SK-N-SH (cell line): ENCODE data around the gene FRMD3. TPM values are rescaled to one million over a fixed set of nuclear protein-coding genes. Genes with fewer than 3 reads are reported as not detected.

ENCODE experiments used
- CHD2 ChIP-seq: fragments of 150-350 bp; IDR thresholded peaks from 2 replicates; pipeline ENCODE4 v1.6.1; 2018; ENCODE audit warnings: low read length; ENCODE audit not compliant: partially characterized antibody
- EP300 ChIP-seq, 2 experiments: IDR thresholded peaks; 2 replicates each; pipeline versions ENCODE4 v1.4.0 to v1.6.1; 2012; ENCODE audit warnings: borderline replicate concordance in 1 of 2, low read depth in 1 of 2, low read length in 1 of 2
- EZH2phosphoT487 ChIP-seq: fragments of 200-600 bp; sonication (generic); IDR thresholded peaks from 2 replicates; pipeline ENCODE4 v1.6.1; 2017; ENCODE audit warnings: low read depth, mixed run types, mild to moderate bottlenecking, antibody characterized with exemption, moderate library complexity, borderline replicate concordance
- FOSL2 ChIP-seq: IDR thresholded peaks from 2 replicates; pipeline ENCODE4 v1.4.0; 2012; ENCODE audit warnings: low read depth, mild to moderate bottlenecking, moderate library complexity, borderline replicate concordance
- FOXM1 ChIP-seq: IDR thresholded peaks from 2 replicates; pipeline ENCODE4 v1.4.0; 2012; ENCODE audit warnings: low read depth, mild to moderate bottlenecking
- GABPA ChIP-seq: IDR thresholded peaks from 2 replicates; pipeline ENCODE4 v1.4.0; 2012; ENCODE audit warnings: low read depth, mild to moderate bottlenecking
- GATA2 ChIP-seq: sonication (generic); formaldehyde crosslinking; IDR thresholded peaks from 2 replicates; pipeline ENCODE4 v1.5.0; 2020; ENCODE audit warnings: mild to moderate bottlenecking, missing genetic modification reagents
- JUND ChIP-seq: IDR thresholded peaks from 2 replicates; pipeline ENCODE4 v1.4.0; 2012
- MAX ChIP-seq: IDR thresholded peaks from 2 replicates; pipeline ENCODE4 v1.4.0; 2012; ENCODE audit warnings: low read depth
- NFIC ChIP-seq: IDR thresholded peaks from 2 replicates; pipeline ENCODE4 v1.4.0; 2012; ENCODE audit warnings: borderline replicate concordance
- NRF1 ChIP-seq: IDR thresholded peaks from 2 replicates; pipeline ENCODE4 v1.6.1; 2012; ENCODE audit warnings: low read depth, mild to moderate bottlenecking, low read length
- PBX3 ChIP-seq: IDR thresholded peaks from 2 replicates; pipeline ENCODE4; 2012
- SIN3A ChIP-seq: IDR thresholded peaks from 2 replicates; pipeline ENCODE4 v1.6.1; 2012; ENCODE audit warnings: low read depth, mild to moderate bottlenecking, low read length, moderate library complexity, borderline replicate concordance
- TAF1 ChIP-seq: IDR thresholded peaks from 2 replicates; pipeline ENCODE4 v1.6.1; 2012; ENCODE audit warnings: low read depth, mild to moderate bottlenecking, low read length, moderate library complexity, borderline replicate concordance
- ZBTB33 ChIP-seq: IDR thresholded peaks from 2 replicates; pipeline ENCODE4 v1.4.0; 2012; ENCODE audit warnings: low read depth, borderline replicate concordance
- polyA plus RNA-seq, 3 experiments: library from polyadenylated mRNA; depleted of rRNA; stranded (reverse); fragments of >200 nt; gene quantifications; 2 replicates each; pipeline ENCODE4 v1.2.3, GENCODE V29; 2012
- TF ChIP-seq, protein P1 (sequence below): IDR thresholded peaks from 2 replicates; pipeline ENCODE4 v1.6.1; 2012; ENCODE audit warnings: mild to moderate bottlenecking, low read depth, low read length, moderate library complexity

FRMD3 gene
- polyA plus RNA-seq, 1 of the 3 experiments (the other 2 are of a cell fraction) = 0.89 TPM

- TF ChIP-seq, protein P1, sequence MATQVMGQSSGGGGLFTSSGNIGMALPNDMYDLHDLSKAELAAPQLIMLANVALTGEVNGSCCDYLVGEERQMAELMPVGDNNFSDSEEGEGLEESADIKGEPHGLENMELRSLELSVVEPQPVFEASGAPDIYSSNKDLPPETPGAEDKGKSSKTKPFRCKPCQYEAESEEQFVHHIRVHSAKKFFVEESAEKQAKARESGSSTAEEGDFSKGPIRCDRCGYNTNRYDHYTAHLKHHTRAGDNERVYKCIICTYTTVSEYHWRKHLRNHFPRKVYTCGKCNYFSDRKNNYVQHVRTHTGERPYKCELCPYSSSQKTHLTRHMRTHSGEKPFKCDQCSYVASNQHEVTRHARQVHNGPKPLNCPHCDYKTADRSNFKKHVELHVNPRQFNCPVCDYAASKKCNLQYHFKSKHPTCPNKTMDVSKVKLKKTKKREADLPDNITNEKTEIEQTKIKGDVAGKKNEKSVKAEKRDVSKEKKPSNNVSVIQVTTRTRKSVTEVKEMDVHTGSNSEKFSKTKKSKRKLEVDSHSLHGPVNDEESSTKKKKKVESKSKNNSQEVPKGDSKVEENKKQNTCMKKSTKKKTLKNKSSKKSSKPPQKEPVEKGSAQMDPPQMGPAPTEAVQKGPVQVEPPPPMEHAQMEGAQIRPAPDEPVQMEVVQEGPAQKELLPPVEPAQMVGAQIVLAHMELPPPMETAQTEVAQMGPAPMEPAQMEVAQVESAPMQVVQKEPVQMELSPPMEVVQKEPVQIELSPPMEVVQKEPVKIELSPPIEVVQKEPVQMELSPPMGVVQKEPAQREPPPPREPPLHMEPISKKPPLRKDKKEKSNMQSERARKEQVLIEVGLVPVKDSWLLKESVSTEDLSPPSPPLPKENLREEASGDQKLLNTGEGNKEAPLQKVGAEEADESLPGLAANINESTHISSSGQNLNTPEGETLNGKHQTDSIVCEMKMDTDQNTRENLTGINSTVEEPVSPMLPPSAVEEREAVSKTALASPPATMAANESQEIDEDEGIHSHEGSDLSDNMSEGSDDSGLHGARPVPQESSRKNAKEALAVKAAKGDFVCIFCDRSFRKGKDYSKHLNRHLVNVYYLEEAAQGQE = no peak
- 0 out of 2 replicates have a peak, but pooled peaks have one; percentile 0 for TF ChIP-seq NRF1
- no peak for TF ChIP-seq GATA2 (CRISPR knock-in tag)
- no peak for TF ChIP-seq FOXM1
- no peak for TF ChIP-seq EZH2phosphoT487
- TF ChIP-seq NFIC = no peak
- no peak for TF ChIP-seq MAX
- TF ChIP-seq TAF1 = no peak
- TF ChIP-seq FOSL2 = no peak
- peak; percentile 37 for TF ChIP-seq PBX3
- TF ChIP-seq GABPA = no peak
- TF ChIP-seq EP300 (IDR thresholded peaks at IDR 0.05; ENCODE audit: borderline replicate concordance in 1 of 2, low read depth in 1 of 2, low read length in 1 of 2) = no peak
- TF ChIP-seq ZBTB33 = no peak
- TF ChIP-seq SIN3A = no peak
- TF ChIP-seq CHD2 = peak; percentile 21
- no peak for TF ChIP-seq JUND
Observed at GRCh38 chr9:83544002-83544698, 5.9 kb upstream of the FRMD3 start (continued).
